Amygdala (tissue), 56 donors: ENCODE measurements around the gene SANBR.

ENCODE experiments used
- DNase-seq, 56 donors: peaks; one replicate each; lab custom pipeline; 2025; lab: John Stamatoyannopoulos, UW

The SANBR gene

DNA sequence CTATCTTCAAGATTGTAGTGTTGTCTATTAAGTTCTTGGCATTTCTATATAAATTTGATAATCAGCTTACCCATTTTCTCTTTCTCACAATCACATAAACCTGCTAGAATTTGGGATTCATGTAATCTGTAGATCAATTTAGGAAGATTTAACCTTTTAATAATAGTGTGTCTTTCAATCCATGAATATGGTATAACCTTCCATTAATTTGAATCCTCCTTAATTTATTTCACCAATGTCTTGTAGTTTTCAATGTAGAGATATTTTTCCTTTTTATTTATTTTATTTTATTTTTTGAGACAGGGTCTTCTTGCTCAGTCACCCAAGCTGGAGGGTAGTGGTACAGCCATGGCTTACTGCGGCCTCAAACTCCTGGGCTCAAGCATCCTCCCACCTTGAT, 20.2 kb downstream of the SANBR start:
- DNase-seq, result no peak

- no peak for DNase-seq
Measured at GRCh38 chr2:61089797-61090196, 24.1 kb downstream of the SANBR start.

DNA sequence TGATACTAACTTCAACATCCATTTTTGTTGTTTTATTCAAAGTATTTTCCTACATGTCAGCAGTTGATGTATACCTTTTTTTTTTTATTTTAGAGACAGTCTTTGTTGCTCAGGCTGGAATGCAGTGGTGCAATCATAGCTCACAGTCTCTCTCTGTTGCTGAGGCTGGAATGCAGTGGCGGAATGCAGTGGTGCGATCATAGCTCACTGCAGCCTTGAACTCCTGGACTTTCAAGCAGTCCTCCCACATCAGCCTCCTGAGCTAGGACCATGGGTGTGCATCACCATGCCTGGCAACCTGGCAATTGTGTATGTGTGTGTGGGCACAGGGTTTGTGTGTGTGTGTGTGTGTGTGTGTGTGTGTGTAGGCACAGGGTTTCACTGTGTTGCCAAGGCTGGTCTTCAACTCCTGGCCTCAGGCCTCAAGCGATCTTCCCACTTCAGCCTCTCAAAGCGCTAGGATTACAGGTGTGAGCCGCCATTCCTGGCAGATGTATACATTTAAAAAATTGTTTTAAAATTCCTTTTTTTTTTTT, 24.8 kb downstream of the SANBR start:
- DNase-seq, result no peak

GRCh38 chr2:61091485-61091884, 25.8 kb downstream of the SANBR start:
- no peak for DNase-seq

GRCh38 chr2:61096438-61096837, 30.8 kb downstream of the SANBR start:
- DNase-seq, result no peak

- no peak for DNase-seq
Measured at GRCh38 chr2:61100801-61101200, 35.1 kb downstream of the SANBR start.

- no peak for DNase-seq
Measured at GRCh38 chr2:61109291-61109690, 43.6 kb downstream of the SANBR start.

DNA sequence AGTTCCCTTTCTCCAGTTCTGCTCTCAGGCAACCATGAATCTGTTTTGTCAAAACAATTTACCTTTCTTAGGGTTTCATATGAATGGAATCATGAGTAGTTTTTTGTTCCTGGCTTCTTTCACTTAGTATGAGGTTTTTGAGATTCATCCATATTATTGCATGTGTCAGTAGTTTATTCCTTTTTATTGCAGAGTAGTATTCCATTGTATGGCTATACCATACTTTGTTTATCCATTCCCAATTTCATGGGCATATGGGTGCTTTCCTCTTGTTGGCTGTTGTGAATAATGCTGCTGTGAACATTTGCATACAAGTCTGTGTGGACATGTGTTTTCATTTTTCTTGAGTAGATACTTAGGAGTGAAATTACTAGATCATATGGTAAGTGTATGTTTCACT, 46.0 kb downstream of the SANBR start:
- DNase-seq, result no peak

GRCh38 chr2:61114147-61114546, 48.5 kb downstream of the SANBR start:
- no peak for DNase-seq
